GM19240 (cell line): ENCODE measurements around the gene DUSP1.

Source experiments
- DNase-seq: peaks from one replicate; pipeline ENCODE4 v3.0.0; 2011; ENCODE audit warnings: low spot score; ENCODE audit not compliant: insufficient read length

DUSP1 gene

DNA sequence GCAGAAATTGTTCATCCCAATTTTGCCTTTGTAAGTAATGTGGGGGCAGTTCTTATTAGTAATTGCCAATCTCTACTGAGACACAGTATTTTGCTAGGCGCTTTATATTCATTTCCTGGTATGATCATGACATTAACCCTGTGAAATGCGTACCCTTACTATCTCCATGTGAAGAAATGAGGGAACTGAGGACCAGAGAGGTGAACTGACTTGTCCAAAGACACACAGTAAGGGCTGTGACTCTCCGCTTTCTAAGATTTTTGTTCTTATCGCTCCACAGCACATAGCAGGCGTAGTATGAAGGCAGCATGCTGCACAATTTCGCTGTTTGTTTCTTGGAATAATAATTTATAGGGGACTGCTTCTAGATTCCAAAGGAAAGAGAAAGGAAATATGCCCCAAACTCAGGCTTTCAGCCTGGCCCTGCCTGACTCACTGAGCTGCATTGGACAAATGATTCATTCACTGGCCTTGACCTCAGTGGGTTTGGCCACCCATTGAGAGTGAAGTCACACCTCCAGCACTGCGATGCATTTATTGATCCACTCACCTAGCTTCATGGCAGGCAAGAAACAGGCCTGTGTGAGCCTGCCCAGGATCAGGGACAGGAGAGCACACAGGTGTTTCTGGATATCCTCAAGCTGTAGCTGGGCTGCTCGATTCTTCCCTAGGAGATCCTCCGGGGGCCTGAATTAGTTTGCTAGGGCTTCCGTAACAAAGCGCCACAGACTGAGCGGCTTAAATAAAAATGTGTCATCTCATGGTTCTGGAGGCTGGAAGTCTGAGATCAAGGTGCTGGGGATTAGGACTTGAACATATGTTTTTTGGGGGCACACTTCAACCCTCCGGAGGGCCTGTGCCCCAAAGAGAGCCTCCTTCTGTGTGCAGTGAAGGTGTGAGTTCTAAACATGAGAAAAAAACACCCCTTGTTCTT, 7.2 kb upstream of the DUSP1 start:
- DNase-seq = no peak

DNA sequence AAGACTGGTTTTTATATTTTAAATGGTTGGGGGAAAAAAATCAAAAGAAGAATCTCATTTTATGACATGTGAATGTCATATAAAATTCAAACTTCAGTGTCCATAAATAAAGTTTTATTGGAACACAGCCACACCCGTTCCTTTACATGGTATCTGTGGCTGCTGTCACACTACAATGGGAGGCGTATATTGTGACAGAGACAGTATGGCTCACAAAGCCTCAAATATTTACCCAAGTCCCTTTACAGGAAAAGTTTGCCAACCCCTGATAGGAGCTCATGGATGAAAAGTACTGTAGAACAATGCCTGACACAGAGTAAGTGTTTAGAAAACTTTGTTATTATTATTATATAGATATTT, 5.2 kb upstream of the DUSP1 start:
- DNase-seq = no peak

DNA sequence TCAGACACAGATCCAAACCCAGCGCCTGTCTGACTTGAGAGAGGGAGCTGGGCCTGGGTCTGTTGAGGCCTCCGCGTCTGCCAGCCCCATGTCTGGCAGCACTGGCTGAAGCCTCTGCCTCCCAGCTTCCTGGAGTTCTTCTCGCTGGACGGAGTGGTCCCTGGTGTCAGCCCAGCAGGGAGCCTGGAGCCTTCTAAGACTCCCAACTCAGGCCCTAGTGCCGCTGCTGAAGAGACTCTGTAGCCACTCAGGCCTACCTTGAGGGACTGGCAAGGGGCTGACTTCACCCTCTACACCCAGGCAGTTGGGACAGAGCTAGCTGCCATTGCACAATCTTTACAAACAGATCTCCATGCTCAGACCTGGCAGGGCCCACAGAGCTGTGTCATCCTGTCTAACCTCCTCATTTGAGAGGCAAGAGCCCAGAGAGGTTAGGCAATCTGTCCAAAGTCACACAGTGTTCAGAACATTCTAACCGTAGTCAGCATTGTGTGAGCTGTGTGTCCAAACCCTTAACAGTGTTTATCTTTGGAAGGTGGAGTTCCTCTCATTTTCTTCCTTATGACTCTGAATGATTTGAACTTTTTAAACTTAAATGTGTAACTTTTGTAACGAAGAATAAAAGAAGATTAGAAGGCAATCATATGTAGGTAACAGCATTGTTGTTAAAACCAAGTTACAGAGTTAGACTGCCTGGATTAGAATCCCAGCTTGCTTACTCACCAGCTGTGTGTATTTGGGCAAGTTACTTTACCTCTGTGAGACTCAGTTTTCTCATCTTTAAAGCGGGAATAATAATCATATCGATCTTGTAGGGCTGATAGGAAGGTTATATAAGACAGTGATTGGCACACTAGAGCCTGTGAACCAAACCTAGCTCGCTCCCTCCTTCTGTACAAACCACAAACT, 4.6 kb upstream of the DUSP1 start:
- no peak for DNase-seq

DNA sequence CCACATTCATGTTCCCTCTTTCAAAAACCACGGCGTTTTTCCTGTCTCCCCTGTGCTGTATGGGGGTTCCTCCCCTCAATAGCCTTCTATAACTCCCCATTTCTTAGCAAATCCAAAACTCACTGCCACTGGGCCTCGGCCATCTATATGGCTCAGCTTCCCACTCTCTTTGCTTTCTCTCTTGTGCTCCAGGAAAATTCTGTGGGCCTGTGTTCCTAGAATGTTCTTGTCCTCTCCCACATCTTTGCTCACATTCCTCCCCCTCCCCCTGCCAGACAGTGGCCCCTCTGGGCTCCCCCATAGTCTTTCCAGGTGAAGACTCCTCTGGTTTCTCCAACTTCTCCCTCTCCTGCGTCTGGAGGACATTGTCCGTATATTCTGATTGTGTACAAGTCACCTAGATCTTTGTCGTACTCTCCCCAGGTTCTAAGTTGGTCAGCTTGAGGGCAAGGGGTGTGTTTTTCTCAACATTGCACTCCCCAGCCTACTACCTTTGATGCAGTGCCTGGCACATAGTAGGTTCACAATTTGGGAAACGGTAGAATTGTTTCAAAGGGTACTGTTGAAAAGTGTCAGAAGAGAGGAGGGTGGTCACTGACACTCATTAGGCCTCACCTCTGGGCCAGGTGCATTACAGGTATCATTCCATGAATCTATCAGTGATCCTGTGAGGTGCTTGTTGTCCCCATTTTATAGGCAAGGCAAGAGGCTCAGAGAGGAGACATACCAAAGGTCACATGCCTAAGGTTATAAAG, 3.7 kb upstream of the DUSP1 start:
- no peak for DNase-seq

DNA sequence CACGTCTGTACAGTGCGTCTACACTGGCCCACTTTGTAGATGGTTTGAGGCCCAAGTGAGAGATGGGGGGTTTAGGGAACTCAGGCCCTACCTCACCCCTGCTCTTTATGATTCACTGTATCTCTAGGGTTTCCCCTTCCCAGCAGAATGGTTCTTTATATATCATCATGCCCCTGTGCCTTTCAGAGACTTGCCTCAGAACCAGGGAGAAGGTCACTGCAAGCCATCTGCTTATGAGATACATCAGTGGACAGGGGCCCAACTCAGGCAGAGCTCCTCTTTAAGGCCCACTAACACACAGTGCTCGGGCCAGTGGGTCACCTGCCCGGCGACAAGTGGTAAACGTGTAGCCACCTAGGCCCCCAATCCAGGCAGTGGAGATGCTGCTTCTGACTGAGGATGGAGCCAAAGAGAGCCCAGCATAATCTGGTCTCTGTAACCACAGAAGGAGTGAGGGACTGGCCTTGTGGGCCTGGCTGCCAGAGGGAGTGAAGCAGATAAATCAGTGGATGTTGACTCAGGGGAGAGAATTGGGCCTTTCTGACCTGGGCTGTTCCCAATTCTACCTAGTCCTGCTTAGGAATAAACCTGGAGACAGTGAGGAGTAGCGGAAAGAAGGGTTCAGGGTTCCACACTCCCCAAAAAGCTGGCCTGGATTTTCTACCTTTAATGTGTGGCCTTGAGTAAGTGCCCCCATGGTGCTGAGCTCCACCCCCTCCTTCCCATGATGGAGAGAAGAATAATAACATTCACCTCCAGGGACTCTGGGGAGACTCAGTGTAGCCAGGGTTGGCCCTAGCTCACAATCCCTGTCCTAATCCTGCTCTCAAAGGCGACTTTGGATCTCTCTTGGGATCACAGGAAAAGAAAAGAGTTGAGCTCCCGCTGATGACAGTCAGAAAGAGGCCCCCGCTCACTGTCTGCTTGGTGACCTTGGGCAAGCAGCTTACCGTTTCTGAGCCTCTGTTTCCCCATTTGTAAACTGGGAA, 2.8 kb upstream of the DUSP1 start:
- DNase-seq = no peak

DNA sequence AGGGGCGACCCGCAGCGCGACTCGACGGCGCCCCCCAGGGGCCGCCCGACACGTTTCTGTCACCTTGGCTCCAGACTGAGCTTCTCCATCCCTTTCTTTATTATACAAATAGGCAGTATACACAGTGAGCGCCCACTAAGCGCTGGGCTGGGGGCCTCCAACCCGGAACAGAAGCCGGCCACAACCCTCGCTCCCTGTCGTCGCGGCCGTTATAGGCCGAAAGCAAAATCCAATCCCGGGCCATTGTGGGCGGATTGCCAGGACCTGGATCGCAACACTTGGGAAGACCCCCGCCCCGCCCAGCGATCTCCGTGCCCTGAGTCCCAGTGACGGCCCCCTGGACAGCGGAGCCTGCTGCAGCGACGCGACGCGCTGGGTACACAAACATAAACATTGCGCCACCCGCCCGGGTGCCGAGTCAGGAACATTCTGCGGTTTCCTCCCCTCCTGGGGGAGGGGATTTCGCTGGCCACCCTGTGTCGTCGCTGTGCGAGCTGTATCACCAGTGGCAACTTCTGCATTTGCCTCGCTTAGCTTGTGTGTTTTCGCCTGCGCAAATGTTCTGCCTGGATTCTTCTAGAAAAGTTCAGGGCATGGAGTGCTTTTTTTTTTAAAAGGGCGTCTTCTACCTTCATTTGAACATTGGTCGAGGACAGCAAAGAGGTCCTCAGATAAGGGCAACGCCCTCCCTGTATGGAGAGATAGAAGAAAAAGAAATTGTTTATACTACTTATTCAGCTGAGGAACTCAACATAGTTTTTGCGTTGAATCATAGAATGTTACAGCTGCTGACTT, 1.3 kb upstream of the DUSP1 start:
- DNase-seq = no peak

DNA sequence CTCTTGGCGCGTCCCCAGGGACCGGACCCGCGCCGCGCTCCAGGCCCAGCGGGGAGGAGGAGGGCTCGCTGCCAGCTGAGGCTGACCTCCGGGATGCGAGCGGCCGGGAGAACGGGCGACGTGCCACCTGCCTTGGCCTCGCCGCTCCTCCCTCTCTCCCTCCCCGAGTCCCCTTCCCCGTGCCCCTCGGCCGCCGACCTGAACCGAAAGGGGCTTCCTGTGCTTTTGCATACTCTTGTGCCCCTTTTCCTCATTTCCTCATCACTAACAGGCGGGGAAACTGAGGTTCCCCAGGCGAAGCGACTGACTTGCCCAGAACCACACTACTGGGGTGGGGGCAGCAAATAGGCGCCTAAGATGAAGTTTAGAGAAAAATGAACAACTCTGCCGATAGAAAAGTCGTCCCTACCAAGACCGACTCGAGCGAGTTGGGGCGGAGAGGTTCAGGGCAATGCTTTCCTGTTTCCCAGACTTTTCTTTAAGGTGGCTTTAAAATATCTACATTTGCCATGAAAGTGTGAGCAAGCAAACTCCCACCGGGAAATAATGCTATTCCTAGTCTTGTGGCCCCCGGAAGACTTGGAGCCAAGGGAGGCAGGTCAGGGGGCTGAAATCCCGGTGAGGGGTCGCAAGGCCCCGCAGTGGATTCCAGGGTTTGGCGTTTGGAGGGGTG, 580 bp upstream of the DUSP1 start:
- DNase-seq = no peak

DNA sequence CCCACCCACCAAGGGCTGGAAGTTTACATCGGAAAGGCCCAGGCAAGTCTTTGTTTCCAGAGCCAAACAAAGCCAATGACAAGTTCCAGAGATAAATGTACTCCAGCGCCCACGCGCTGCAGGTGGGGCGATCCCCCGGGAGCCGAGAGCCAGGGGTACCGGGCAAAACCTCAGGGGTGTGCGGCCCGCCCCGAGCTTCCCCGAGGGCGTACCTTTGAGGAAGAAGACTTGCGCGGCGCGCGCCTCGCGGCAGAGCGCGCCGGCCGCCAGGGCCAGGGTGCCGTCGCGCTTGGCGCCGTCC, 671 bp downstream of the DUSP1 start:
- DNase-seq = no peak

DNA sequence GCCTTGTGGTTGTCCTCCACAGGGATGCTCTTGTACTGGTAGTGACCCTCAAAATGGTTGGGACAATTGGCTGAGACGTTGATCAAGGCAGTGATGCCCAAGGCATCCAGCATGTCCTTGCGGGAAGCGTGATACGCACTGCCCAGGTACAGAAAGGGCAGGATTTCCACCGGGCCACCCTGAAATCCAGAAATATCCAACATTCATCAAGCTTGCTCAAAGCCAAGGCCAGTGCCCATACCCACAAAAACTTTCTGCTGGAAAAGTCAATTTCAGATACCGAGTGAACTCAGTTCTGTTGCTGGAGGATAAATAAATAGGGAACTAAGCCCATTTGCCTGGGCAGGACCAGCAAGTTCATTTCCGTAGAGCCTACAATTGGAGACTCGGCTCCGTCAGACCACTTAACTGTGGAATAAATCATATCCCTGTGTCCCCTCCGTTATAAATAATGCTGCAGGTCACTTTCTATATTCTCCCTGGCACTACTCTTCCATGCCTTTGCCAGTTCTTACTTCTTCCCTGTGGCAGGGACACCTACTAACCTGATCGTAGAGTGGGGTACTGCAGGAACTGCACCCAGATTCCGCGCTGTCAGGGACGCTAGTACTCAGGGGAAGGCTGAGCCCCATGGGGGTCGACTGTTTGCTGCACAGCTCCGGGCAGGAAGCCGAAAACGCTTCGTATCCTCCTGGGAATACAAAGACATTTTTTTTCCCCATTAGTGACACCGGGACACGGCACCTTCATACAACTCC, 1.2 kb downstream of the DUSP1 start:
- DNase-seq = no peak

DNA sequence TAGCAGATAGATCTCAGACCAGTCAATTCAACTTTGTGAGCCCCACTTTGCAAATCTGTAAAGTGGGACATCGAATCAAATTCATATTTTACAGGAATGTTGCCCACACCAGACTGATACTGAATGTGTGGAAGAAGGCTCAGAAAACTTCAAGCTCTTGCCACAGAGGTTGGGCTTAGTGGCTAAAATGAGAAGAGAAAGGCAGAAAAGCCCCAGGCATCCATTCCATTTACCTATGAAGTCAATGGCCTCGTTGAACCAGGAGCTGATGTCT, 1.7 kb downstream of the DUSP1 start:
- DNase-seq = no peak

DNA sequence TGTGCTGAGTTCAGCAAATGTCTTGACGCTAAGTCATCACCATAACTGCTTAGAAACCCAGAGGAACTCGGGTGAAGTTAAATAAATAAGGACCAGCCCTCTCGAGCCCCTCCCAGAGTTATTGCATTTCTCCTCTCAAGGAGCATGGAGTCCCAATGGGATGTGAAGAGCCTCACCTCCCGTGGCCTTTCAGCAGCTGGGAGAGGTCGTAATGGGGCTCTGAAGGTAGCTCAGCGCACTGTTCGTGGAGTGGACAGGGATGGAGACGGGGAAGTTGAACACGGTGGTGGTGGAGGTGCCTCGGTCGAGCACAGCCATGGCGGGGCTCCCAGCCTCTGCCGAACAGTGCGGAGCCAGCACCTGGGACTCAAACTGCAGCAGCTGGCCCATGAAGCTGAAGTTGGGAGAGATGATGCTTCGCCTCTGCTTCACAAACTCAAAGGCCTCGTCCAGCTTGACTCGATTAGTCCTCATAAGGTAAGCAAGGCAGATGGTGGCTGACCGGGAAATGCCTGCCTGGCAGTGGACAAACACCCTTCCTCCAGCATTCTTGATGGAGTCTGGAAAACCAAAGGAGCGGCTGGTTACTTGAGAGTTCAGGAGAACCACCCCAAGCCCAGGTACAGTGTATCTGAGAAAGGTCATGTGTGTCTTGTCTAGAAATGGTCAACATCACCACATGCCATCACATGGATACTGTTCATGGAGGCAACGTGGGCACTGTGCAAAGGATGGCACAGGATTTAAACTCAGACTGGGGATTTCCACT, 2.2 kb downstream of the DUSP1 start:
- no peak for DNase-seq

DNA sequence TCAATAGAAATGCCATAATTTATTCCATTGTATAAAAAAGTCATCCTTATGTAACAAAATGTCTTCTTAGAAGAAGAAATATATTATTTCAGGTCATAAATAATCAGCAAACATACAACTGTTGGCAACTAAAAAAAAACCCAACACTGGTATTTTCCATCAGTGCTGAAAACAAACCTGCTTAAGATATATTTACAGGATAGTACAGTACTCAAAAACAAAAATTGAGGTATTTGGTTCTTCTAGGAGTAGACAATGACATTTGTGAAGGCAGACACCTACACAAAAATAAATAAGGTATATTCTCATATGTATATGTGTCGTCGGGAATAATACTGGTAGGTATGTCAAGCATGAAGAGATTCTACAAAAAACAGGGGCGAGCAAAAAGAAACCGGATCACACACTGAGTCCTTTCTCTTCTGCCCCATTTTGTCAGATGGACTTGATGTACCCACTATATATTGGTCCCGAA, 2.9 kb downstream of the DUSP1 start:
- DNase-seq = no peak

DNA sequence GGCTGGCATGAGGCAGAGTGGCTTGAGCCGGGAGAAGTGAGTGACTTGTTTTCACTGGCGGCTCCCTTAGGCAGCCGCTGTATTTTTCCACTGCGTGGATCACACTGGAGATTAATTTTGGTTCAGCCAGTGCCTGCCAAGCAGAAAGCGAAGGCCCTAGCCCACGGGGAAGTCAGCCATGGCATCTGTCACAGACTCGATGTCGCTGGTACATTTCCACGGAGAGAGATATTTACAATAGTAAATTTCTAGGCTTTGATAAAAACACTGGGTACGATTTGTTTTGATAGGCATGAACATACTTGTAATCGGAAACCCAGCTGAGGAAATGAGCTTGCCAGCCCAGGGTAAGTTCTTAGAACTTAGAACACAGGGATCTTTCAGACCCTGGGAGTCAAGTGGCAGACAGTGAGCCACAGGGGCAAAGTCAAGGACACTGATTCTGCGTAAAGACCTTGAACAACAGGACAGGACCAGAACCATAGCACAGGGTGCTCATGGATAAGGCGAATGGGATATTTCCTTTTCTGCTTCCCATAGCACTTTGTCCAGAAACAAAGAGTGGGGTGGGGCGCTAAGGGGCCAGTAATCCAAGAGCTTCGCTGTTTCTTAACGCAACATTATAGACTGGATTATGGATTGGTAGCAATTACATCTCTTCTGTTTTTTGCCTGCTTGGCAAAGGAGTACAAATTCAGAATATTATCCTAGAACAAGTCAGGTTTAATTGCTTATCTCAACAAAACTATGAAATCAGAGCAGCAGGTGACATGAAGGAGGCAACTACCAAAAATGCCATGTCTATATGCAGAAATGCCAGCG, 4.5 kb downstream of the DUSP1 start:
- DNase-seq = no peak

DNA sequence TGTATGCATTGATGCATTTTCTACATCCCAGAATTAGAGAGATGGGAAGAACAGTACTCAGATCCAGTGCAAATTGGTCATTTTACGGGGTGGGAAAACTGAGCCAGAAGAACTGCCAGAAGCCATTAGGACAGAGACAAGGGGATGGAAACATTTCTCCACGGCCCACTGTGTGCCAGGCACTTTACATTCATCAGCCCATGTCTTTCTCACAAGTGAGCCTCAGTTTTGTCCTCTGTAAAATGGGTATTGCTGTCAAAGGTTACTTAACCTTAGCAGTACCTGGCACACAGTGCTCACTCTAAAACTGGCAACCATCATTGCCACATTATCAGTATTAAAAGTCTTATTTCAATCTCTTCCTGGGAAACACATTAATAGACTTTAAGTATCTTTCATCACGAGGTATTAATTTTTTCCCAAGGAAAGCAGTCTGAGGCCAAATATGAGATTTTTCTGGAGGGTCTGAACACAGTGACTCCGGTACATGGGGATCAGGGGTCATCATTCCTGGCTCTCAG, 5.2 kb downstream of the DUSP1 start:
- no peak for DNase-seq

DNA sequence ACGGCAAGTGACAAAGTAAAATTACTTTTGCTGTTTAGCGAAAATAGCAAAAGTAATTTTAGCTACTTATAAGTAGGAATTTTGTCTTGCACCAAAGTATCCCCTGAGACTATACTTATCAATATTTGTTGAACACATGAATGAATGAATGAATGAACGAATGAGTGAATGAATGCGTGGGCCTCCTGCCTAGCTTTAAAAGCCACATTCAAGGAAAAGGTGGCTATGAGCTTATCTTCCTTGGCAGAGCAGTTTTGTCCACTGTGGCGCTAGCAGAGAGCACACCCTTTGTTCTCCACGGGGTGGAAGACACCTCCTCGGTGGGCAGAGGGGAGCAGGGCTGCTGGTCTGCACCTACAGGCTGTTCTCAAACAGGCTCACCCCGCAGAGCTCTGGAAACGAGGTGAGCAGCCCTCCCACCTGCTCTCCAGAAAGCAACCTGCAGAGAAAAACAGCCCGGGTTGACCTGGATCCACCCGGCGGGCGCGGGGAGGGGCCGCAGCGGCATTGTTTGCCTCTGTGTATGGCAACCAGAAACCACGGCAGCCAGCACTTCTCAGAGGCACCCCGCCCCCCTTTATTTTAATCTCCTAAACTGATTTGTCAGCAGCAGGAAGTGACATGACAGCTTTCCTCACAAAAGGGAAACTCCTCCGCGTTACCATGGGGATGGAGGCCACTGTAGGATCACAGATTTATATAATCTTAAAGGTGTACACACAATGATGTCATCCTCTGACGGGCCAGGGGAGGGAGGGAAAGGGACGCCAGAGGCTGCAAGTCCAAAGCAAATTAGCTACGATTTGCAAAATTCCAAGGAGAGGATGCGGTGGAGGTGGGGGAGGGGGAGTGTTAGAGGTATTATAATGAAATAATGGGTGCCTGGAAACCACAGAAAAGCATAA, 5.9 kb downstream of the DUSP1 start:
- DNase-seq = peak; percentile 94

DNA sequence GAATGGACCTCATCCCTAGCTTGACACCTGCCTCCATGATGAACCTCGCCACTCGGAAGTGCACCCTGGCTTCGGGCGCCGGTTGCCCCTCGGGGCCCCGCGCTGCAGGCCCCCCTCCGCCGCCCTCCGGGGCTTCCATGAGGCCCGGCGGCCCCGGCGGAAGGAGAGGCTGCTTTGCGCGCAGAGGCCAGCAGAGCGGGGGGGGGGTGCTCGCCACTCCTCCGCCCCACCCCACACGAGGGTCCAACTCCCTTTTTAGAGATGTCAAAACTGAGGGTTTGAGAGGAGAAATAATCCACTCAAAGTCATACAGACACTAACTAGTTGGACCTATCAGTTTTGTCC, 7.9 kb downstream of the DUSP1 start:
- no peak for DNase-seq
